Stimulated activated naive B cell treated with anti-CD40 and anti-IgM and Interleukin-4, amounts not matched to agents 10 μg/mL and 1 μg/mL and 100 μg/mL, for 72 hours (primary cell): ENCODE data around the gene SBK2.
A peak's percentile ranks its signal among the peaks of the same experiment; 100 is the strongest.

ENCODE experiments used
- ATAC-seq, 2 donors: fragments of 150-1000 bp; cut with Tn5 transposase; replicated peaks; 2 replicates each; pipeline ENCODE4 v1.10.0; 2021; ENCODE audit warnings: moderate library complexity in 1 of 2
- DNase-seq: peaks from one replicate; pipeline ENCODE4 v3.0.0; 2021
- H3K27ac Mint-ChIP-seq: one replicate; pipeline ENCODE4 v1.8.0; 2022; ENCODE audit warnings: mild to moderate bottlenecking, mixed read lengths
- H3K27me3 Mint-ChIP-seq, 2 donors: one replicate each; pipeline ENCODE4 v1.8.0; 2022; ENCODE audit warnings: mixed read lengths in 2 of 2
- H3K36me3 Mint-ChIP-seq, 2 donors: one replicate each; pipeline ENCODE4 v1.8.0; 2022; ENCODE audit warnings: mixed read lengths in 2 of 2, mild to moderate bottlenecking in 1 of 2
- H3K4me1 Mint-ChIP-seq, 2 donors: one replicate each; pipeline ENCODE4 v1.8.0; 2022; ENCODE audit warnings: mixed read lengths in 2 of 2, mild to moderate bottlenecking in 1 of 2
- H3K4me3 Mint-ChIP-seq, 2 donors: one replicate each; pipeline ENCODE4 v1.8.0; 2022; ENCODE audit warnings: mild to moderate bottlenecking in 2 of 2, mixed read lengths in 2 of 2, moderate library complexity in 1 of 2
- H3K9me3 Mint-ChIP-seq, 2 donors: one replicate each; pipeline ENCODE4 v1.8.0; 2022; ENCODE audit warnings: mixed read lengths in 2 of 2, mild to moderate bottlenecking in 1 of 2

The SBK2 gene

GRCh38 chr19:55546822-55547614, 10.1 kb upstream of the SBK2 start:
- Mint-ChIP-seq H3K27me3 (peaks cover 51 to 61% of the 10 kb centered on the region in 2 donors), H3K4me1 (peaks cover 11 to 16% of the 10 kb centered on the region in 2 donors), H3K4me3 (no peak overlapping the region), H3K9me3 (peaks cover 3 to 8% of the 10 kb centered on the region in 2 donors), H3K36me3 (peaks cover 0 to 1% of the 10 kb centered on the region in 2 donors), H3K27ac (peak overlapping the region; percentile 33)
- DNase-seq (no peak), ATAC-seq (peak in 1 of 2 donors; percentile 49)

- H3K4me1 Mint-ChIP-seq = peaks cover 11 to 16% of the 10 kb centered on the region in 2 donors
- DNase-seq (no peak), ATAC-seq (no peak)
- no peak overlapping the region for H3K27ac Mint-ChIP-seq
- H3K9me3 Mint-ChIP-seq = peaks cover 3 to 8% of the 10 kb centered on the region in 2 donors
- H3K4me3 Mint-ChIP-seq = no peak overlapping the region
- H3K27me3 Mint-ChIP-seq = peaks cover 52 to 57% of the 10 kb centered on the region in 2 donors
- H3K36me3 Mint-ChIP-seq = peaks cover 0 to 1% of the 10 kb centered on the region in 2 donors
Observed at GRCh38 chr19:55546011-55546410, 9.1 kb upstream of the SBK2 start.

DNA sequence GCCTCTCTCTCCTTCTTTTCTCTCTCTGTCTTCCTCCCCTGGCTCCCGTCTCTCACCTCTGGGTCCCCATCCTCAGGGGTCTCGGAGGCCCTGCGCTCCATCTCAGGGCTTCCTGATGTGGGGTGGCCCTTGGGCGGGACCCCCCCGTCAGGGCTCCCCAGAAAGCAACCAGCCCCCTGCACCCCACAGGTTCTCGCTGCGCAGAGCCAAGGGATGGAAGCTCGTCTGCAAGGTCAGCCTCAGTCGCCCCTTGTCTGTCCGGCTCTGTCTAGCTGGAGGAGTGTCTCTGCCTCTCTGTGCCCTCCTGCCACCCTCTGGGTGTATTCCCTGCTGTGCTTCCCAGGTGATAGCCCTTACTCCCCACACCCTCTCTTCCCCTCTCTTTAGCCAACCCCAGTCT, 8.5 kb upstream of the SBK2 start, which contains the start of gene SBK3:
Gene SBK3 (minus strand): TSS at position 101 of the 400 bp plus-strand sequence. CDS start 0 bp downstream, at position 101.
- Mint-ChIP-seq H3K36me3 (peaks cover 0 to 1% of the 10 kb centered on the region in 2 donors), H3K4me3 (no peak within 1 kb of the TSS), H3K27me3 (peaks cover 52 to 57% of the 10 kb centered on the region in 2 donors), H3K9me3 (peaks cover 3 to 8% of the 10 kb centered on the region in 2 donors), H3K4me1 (peaks cover 11 to 16% of the 10 kb centered on the region in 2 donors), H3K27ac (no peak within 1 kb of the TSS)
- DNase-seq (no peak), ATAC-seq (no peak)

DNA sequence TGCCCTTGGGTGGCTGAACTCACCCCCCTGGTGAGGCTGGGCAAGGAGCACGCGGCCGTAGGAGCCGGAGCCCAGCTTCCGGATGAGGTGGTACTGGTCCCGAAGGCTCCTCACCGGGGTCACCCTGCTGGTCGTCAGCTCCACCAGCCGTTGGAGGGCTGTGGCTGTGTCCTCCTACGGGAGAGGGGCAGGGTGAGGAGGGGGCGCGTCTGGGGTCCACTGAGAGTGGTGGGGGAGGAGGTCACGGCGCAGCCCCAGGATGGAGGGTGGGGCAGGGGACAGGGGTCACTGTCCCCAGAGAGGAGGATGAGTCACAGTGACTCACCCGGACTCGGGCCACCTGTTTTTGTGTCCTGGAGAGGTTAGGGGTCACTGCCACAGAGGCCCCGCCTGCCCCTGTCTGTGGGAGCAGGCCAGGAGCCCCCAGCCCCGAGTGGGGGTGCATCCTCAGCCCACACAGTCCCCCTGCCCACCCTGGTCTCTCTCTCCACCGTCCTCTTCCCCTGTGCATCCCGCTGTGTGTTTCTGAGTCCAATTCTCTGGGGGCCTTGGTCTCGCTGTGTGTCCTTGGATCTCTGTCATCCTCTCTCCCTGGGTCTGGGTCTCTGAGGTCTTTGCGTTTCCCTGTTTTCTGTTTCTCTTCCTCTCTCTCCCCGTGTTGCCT, 8.0 kb upstream of the SBK2 start:
- H3K9me3 Mint-ChIP-seq = peaks cover 3 to 8% of the 10 kb centered on the region in 2 donors
- H3K36me3 Mint-ChIP-seq = peaks cover 0 to 1% of the 10 kb centered on the region in 2 donors
- H3K27ac Mint-ChIP-seq = no peak overlapping the region
- peaks cover 8 to 13% of the 10 kb centered on the region in 2 donors for H3K4me1 Mint-ChIP-seq
- ATAC-seq (no peak), DNase-seq (no peak)
- H3K4me3 Mint-ChIP-seq = no peak overlapping the region
- peaks cover 47 to 52% of the 10 kb centered on the region in 2 donors for H3K27me3 Mint-ChIP-seq

DNA sequence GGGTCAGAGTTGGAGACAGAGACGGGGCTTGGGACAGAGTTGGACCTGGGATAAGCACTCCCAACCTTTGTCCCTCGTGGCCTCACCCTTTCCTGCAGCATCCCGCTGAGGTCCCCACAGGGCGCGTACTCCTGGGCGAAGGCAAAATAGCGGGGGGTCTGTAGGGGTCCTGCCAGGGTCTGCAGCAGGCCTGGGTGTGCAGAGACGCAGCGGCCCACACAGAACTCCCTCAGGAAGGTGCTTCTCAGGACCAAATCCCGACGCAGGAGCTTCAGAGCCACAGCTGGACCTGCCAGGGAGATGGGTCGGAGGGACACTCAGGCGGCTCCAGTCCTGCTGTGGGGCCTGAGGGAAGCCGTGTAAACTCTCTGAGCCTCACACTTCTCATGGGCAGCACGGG, 7.1 kb upstream of the SBK2 start:
- H3K36me3 Mint-ChIP-seq = peaks cover 0 to 1% of the 10 kb centered on the region in 2 donors
- peaks cover 5 to 8% of the 10 kb centered on the region in 2 donors for H3K4me1 Mint-ChIP-seq
- H3K27me3 Mint-ChIP-seq = peaks cover 41 to 52% of the 10 kb centered on the region in 2 donors
- H3K27ac Mint-ChIP-seq = no peak overlapping the region
- ATAC-seq (no peak), DNase-seq (no peak)
- H3K9me3 Mint-ChIP-seq = peaks cover 3 to 8% of the 10 kb centered on the region in 2 donors
- H3K4me3 Mint-ChIP-seq = no peak overlapping the region

DNA sequence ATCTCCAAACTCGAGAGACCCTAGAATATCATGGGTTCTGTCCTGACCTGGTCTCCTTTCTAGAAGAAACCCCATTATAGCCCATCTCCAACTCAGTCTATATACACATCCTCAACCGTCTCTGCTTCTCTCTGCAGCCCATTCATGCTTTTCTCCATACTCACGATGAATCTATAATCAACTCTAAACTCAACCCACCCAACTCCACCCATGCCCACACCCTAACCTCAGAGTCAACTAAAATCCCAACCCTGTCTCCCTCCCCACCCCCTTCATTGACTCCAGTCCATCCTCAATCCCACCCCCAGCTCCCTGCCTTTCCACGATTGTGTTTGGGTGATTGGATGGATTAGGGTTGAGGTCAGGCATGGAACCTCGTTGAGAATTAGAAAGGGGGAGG, 6.6 kb upstream of the SBK2 start:
- peaks cover 41 to 52% of the 10 kb centered on the region in 2 donors for H3K27me3 Mint-ChIP-seq

GRCh38 chr19:55542292-55542855, 5.4 kb upstream of the SBK2 start:
- Mint-ChIP-seq H3K4me1 (peaks cover 4 to 7% of the 10 kb centered on the region in 2 donors), H3K36me3 (peaks cover 0 to 1% of the 10 kb centered on the region in 2 donors), H3K27ac (no peak overlapping the region), H3K9me3 (peaks cover 3 to 8% of the 10 kb centered on the region in 2 donors), H3K4me3 (no peak overlapping the region), H3K27me3 (peaks cover 36 to 43% of the 10 kb centered on the region in 2 donors)
- ATAC-seq (no peak), DNase-seq (no peak)

More for the DNA sequence above, 6.6 kb upstream of the SBK2 start:
- Mint-ChIP-seq H3K9me3 (peaks cover 3 to 8% of the 10 kb centered on the region in 2 donors), H3K4me1 (peaks cover 5 to 8% of the 10 kb centered on the region in 2 donors), H3K4me3 (no peak overlapping the region), H3K27ac (no peak overlapping the region), H3K36me3 (peaks cover 0 to 1% of the 10 kb centered on the region in 2 donors)
- no peak for DNase-seq
- no peak for ATAC-seq

DNA sequence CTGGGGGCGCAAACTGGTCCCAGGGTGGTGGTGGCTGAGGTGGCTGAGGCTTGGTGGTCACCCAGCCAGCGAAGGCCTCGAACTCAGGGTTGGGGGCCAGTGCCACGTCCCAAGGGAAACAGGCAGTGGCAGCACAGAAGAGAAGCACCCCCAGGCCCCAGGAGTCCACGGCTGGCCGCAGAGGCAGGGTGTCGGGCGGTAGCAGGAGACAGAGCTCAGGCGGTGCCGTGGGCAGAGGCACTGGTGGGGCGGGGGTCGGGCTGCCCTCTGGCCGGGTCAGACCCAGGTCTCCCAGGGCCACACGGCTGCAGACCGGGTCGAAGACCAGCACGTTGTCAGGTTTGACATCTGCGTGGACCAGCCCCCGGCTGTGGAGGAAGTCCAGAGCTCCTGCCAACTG, 4.2 kb upstream of the SBK2 start:
- Mint-ChIP-seq H3K27ac (no peak overlapping the region), H3K27me3 (peaks cover 27 to 31% of the 10 kb centered on the region in 2 donors), H3K9me3 (peaks cover 3 to 8% of the 10 kb centered on the region in 2 donors), H3K4me1 (no peaks in the 10 kb centered on the region), H3K4me3 (no peak overlapping the region), H3K36me3 (peaks cover 0 to 1% of the 10 kb centered on the region in 2 donors)
- DNase-seq (no peak), ATAC-seq (no peak)

- Mint-ChIP-seq H3K4me1 (no peaks in the 10 kb centered on the region), H3K27ac (no peak overlapping the region), H3K9me3 (peaks cover 3 to 8% of the 10 kb centered on the region in 2 donors), H3K4me3 (no peak overlapping the region), H3K36me3 (peaks cover 0 to 1% of the 10 kb centered on the region in 2 donors), H3K27me3 (peaks cover 22 to 26% of the 10 kb centered on the region in 2 donors)
- no peak for ATAC-seq
- no peak for DNase-seq
Observed at GRCh38 chr19:55540619-55541018, 3.7 kb upstream of the SBK2 start.

- peaks cover 3 to 8% of the 10 kb centered on the region in 2 donors for H3K9me3 Mint-ChIP-seq
- DNase-seq (no peak), ATAC-seq (no peak)
- H3K4me1 Mint-ChIP-seq = no peaks in the 10 kb centered on the region
- H3K36me3 Mint-ChIP-seq = peaks cover 0 to 1% of the 10 kb centered on the region in 2 donors
- no peak overlapping the region for H3K27ac Mint-ChIP-seq
- H3K27me3 Mint-ChIP-seq = peaks cover 15 to 19% of the 10 kb centered on the region in 2 donors
- no peak overlapping the region for H3K4me3 Mint-ChIP-seq
Observed at GRCh38 chr19:55539090-55539984, 2.4 kb upstream of the SBK2 start.

DNA sequence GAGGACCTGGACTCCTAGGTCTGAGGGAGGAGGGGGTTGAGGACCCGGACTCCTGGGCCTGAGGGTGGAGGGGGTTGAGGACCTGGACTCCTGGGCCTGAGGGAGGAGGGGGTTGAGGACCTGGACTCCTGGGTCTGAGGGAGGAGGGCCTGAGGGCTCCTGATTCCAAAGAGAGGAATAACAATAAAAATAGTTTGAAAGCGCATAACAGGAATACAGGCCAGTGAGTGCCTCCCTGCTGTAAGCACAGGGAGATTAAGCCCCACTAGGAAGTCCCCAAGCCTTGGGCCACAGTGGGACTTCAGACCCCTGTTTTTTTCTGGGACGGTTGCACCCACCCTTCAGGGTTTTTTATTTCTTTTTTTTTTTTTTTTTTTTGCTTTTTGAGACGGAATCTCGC, 1.2 kb upstream of the SBK2 start:
- Mint-ChIP-seq H3K4me3 (no peak overlapping the region), H3K27ac (no peak overlapping the region), H3K36me3 (no peaks in the 10 kb centered on the region), H3K4me1 (peaks cover 0 to 2% of the 10 kb centered on the region in 2 donors), H3K27me3 (peaks cover 9 to 15% of the 10 kb centered on the region in 2 donors), H3K9me3 (peaks cover 0 to 4% of the 10 kb centered on the region in 2 donors)
- no peak for ATAC-seq
- no peak for DNase-seq

GRCh38 chr19:55537741-55538111, 793 bp upstream of the SBK2 start:
- no peak overlapping the region for H3K27ac Mint-ChIP-seq
- H3K4me1 Mint-ChIP-seq = peaks cover 0 to 2% of the 10 kb centered on the region in 2 donors
- no peak for DNase-seq
- H3K4me3 Mint-ChIP-seq = no peak overlapping the region
- H3K9me3 Mint-ChIP-seq = peaks cover 0 to 3% of the 10 kb centered on the region in 2 donors
- H3K36me3 Mint-ChIP-seq = no peaks in the 10 kb centered on the region
- peaks cover 8 to 14% of the 10 kb centered on the region in 2 donors for H3K27me3 Mint-ChIP-seq
- no peak for ATAC-seq

- H3K4me1 Mint-ChIP-seq = peaks cover 0 to 2% of the 10 kb centered on the region in 2 donors
- H3K27me3 Mint-ChIP-seq = peaks cover 0 to 4% of the 10 kb centered on the region in 2 donors
- no peaks in the 10 kb centered on the region for H3K36me3 Mint-ChIP-seq
- no peak overlapping the region for H3K4me3 Mint-ChIP-seq
- ATAC-seq (no peak), DNase-seq (no peak)
- H3K27ac Mint-ChIP-seq = no peak overlapping the region
- no peaks in the 10 kb centered on the region for H3K9me3 Mint-ChIP-seq
Observed at GRCh38 chr19:55536366-55536765, 567 bp downstream of the SBK2 start.
